ENCODE measurements around the gene PDE2A. TPM values are rescaled to one million over a fixed set of nuclear protein-coding genes. Genes with fewer than 3 reads are reported as not detected.

The PDE2A gene
- total RNA-seq, 1 donor = 1.3 TPM

- no peak for DNase-seq (ENCODE audit: low read depth in 2 of 3, low spot score in 2 of 3)
These were observed 78.9 kb downstream of the PDE2A start for GRCh38 chr11:72595292-72595684.

DNA sequence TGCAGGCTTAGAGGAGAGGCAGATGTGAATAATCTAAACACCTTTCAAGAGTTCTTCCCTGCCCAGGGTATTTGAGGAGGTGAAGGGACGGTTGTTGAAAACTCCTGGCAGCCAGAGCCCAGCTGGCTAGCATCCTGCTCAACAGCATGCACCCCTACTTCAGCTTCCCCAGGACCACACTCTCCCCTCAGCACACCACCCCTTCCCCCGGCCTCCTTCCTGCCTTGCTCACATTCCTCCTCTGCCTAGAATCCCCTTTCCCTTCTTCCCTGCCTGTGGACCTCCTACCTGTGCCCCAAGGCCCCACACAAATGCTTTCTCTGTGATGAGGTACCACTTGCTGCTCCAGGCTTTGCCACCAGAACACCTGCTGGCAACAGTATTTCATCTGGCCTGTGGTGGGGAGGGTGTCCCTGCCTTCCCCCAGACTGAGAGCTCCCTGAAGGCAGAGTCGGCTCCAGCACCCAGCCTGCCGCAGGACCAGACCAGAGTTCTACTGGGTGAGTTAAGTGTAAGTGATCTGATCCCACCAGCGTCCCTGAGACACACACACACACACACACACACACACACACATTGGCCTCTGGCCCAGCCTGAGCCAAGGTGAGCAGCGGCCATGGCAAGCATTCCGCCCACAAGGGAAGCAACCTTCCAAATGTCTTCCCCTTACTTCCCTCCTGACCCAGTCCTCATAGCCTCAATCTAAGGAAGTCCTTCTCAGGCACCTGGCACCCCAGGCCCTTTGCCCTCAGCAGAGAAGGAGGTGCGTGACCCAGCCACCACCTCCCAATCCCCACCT lies 79.5 kb downstream of the PDE2A start:
- no peak for DNase-seq (ENCODE audit: low read depth in 2 of 3, low spot score in 2 of 3)

GRCh38 chr11:72592698-72593495 lies 81.3 kb downstream of the PDE2A start:
- no peak for DNase-seq (ENCODE audit: low read depth in 2 of 3, low spot score in 2 of 3)

DNA sequence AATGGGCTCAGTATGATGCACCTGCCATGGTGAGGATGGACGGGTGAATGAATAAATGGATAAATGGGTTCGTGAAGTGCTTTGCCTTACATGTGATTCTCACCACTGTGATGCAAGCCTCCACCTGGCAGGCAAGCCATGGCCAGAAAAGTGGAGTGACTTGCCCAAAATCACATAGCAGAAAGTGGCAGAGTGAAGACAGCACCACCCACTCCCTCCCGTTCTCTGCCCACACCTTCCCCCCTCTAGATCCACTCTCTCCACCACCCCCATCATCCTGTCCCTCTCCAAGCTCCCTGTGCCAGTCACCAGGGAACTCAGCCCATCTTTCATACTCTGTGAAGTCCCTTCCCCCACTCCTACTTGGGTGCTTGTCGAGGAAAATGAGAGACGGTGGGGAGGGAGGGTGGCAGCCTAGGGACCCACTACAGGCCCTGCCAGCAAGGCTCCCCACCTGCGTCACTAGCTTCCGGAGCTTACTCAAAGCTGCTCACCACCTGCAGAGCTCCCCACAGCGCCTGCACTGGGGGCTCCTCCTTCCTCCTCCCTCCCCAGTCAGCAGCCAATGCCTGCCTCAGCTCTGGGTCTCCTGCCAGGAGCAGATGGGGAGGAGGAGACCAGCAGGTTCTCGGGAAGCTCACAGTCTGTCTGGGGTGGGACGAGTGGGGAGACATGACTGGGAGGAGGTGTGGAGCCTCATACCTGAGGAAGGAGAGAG lies 82.3 kb downstream of the PDE2A start:
- DNase-seq (ENCODE audit: low read depth in 2 of 3, low spot score in 2 of 3) = peak in 1 of 3 donors; percentile 14

GRCh38 chr11:72591023-72591422 lies 83.2 kb downstream of the PDE2A start:
- DNase-seq (ENCODE audit: low read depth in 2 of 3, low spot score in 2 of 3) = no peak

DNA sequence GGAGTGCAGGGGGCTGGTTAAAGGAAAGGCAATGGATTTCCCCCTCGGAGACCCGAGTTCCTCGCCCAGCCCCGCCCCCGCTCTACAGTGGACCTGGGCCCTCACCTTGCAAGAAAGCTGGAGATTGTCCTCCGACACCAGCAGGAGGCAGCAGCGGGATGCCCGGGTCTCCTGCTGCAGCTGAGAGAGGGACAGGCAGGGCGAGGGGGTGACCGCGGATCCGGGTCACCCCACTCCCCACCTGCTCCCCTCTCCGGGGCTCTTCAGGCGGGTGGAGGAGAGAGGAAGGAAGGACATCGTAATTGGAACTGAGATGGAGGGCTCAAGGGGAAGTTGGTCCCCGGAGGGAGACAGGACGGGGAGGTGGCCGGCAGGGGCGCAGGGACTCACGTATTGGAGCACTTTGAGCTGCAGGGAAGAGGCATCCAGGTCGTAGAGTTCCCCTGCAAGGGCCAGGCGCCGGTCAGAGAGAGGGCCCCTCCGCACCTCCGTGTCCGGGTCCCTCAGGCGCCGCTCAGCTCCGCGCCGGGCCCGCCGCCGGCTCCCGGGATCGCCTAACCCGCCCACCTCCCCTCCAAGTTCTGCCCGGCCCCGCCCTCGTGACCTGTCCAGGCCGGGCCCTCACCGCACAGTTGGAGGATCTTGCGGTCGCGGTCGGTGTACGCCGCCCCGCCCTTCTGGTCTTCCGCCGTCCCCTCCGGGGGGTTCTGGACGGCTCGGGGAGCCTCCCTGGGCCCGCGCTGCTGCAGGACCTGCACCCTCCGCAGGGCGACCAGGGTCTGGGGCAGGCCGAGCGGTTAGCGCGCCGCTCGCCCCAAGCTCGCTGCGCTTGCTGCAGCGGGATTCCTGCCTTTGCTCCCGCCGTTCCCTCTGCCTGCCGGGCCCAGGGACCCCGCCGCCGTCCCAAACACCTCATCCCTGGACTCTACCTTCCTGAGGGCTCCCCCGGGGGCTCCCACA lies 84.1 kb downstream of the PDE2A start:
- DNase-seq (ENCODE audit: low read depth in 2 of 3, low spot score in 2 of 3) = peak in 2 of 3 donors; percentile 65 to 73

- DNase-seq (ENCODE audit: low read depth in 2 of 3, low spot score in 2 of 3) = no peak
These were observed 85.5 kb downstream of the PDE2A start for GRCh38 chr11:72588421-72589410.

DNA sequence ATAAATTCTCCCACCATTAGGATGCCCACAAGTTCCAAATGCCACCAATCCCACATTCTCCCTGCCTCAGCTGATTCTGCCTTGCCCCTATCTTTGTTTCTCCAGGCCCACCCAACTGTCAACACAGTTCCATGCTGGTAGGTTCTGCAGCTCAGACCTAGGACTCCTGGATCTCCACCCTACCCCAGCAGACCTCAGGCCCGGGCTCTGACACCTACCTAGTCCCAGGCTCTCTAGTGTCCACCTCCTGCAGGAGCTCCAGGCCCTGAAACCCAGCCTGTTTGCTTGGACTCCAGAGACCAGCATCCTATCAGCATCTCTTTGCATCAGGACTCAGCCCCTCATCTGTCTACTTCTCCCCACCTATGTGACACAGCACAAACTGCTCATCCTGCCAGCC lies 86.5 kb downstream of the PDE2A start:
- DNase-seq (ENCODE audit: low read depth in 2 of 3, low spot score in 2 of 3) = no peak

GRCh38 chr11:72586321-72587090 lies 87.7 kb downstream of the PDE2A start:
- DNase-seq (ENCODE audit: low read depth in 2 of 3, low spot score in 2 of 3) = no peak

DNA sequence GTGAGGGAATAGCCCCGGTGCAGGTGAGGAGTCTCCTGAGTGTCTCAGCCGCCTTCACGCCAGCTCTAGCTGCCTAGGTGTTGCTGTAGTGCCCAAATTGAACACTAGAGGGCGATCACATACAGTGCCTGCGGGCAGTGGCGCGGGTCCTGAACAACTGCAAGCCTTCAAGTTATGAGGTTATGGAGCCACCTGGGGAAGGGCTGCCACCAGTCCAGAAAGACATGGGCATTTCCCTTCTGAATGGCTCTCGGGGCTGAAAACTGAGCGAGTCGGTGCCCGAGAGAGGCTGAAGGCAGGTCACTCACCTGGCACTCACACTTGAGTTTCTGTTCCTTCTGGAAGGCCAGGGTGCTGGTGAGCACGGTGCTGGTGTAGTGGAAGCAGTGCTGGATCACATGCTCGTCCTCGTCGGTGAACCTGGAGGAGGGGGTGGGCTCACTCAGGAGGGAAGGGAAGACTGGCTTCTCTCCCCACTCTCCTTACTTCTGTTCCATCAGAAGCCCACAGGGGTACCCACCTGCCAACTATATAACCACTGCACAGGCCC lies 88.4 kb downstream of the PDE2A start:
- peak; percentile 61 to 82 (median 66) for DNase-seq (ENCODE audit: low read depth in 2 of 3, low spot score in 2 of 3)

- peak in 1 of 3 donors; percentile 26 for DNase-seq (ENCODE audit: low read depth in 2 of 3, low spot score in 2 of 3)
These were observed 89.2 kb downstream of the PDE2A start for GRCh38 chr11:72584939-72585597.

- DNase-seq (ENCODE audit: low read depth in 2 of 3, low spot score in 2 of 3) = peak; percentile 26 to 69 (median 62)
These were observed 89.8 kb downstream of the PDE2A start for GRCh38 chr11:72584293-72584938.

- DNase-seq (ENCODE audit: low read depth in 2 of 3, low spot score in 2 of 3) = no peak
These were observed 90.5 kb downstream of the PDE2A start for GRCh38 chr11:72583616-72584292.

GRCh38 chr11:72583177-72583553 lies 91.1 kb downstream of the PDE2A start:
- no peak for DNase-seq (ENCODE audit: low read depth in 2 of 3, low spot score in 2 of 3)

DNA sequence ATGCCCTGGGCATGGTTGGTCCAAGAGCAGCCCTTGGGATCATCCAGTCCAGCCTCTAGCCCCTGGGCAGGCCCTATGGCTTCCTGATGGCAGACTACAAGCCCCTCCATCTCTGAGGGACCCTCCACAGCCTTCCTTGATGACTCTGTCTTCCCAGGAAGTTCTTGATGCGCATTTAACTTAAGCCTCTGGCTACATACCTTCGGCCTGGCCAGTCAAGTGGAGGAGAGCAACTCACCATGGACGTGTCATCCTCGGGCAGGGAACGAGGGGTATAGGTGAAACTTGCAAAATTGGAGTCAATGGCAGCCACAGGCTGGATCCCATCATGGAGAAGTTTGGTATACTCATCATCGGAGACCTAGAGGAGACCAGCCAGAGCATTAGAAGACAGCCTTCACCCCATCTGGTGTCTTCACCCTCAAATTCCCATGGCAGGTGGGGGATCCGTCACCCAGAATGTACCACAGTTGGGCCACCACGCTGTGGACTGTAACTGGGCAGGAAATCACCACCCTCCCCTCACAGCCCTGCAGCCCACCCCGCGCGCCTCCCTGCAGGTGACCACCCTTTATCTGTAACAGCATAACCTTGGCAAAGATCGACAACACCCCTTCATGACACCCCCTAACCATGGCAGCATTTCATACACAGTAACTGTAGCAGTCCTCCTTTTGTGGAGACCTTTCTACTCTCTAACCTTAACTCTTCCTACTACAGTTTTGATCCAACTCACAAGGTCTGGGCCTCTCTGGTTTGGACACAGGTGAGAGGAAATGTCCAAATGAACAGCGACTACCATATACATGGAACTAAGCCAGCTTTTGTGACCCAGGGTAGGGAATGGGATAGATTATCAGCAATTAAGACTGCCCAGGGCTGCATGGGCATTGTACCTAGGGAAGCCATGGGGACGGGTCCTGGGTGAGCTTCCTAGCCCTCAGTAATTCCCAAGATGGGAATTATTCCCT lies 91.7 kb downstream of the PDE2A start:
- DNase-seq (ENCODE audit: low read depth in 2 of 3, low spot score in 2 of 3) = no peak

Measured in hematopoietic multipotent progenitor cell (in vitro differentiated cells).